ENCODE measurements around the gene SULT1B1.
A peak's percentile ranks its signal among the peaks of the same experiment; 100 is the strongest.
"Not testable (repeated sequence)": the region's sequence is repeated elsewhere in the genome, so short reads cannot be mapped to it uniquely, and the experiment has no call there.

SULT1B1 gene

GRCh38 chr4:69760455-69760854, at the start of gene SULT1B1:
SULT1B1 (minus strand) TSS chr4:69760620; CDS start chr4:69755217, 5,403 bp downstream.
- DNase-seq (ENCODE audit: low read depth in 1 of 2, low spot score in 1 of 2): peak in 1 of 2 donors; percentile 30

- DNase-seq (ENCODE audit: low read depth in 1 of 2, low spot score in 1 of 2): no peak
These were observed 40.2 kb upstream of the SULT1B1 start for GRCh38 chr4:69800599-69800998.

- DNase-seq (ENCODE audit: low read depth in 1 of 2, low spot score in 1 of 2): no peak
These were observed 38.9 kb upstream of the SULT1B1 start for GRCh38 chr4:69799337-69799736.

GRCh38 chr4:69793732-69794131, 33.3 kb upstream of the SULT1B1 start:
- DNase-seq (ENCODE audit: low read depth in 1 of 2, low spot score in 1 of 2): no peak

GRCh38 chr4:69787879-69788278, 27.5 kb upstream of the SULT1B1 start:
- no peak for DNase-seq (ENCODE audit: low read depth in 1 of 2, low spot score in 1 of 2)

- no peak for DNase-seq (ENCODE audit: low read depth in 1 of 2, low spot score in 1 of 2)
These were observed 26.1 kb upstream of the SULT1B1 start for GRCh38 chr4:69786547-69786946.

GRCh38 chr4:69785211-69785831, 24.9 kb upstream of the SULT1B1 start:
- DNase-seq (ENCODE audit: low read depth in 1 of 2, low spot score in 1 of 2): no peak

GRCh38 chr4:69782651-69783310, 22.4 kb upstream of the SULT1B1 start:
- DNase-seq (ENCODE audit: low read depth in 1 of 2, low spot score in 1 of 2): no peak

GRCh38 chr4:69781458-69782418, 21.3 kb upstream of the SULT1B1 start:
- DNase-seq (ENCODE audit: low read depth in 1 of 2, low spot score in 1 of 2): no peak

GRCh38 chr4:69780141-69780540, 19.7 kb upstream of the SULT1B1 start:
- DNase-seq (ENCODE audit: low read depth in 1 of 2, low spot score in 1 of 2): no peak

GRCh38 chr4:69776696-69777095, 16.3 kb upstream of the SULT1B1 start:
- DNase-seq (ENCODE audit: low read depth in 1 of 2, low spot score in 1 of 2): no peak

GRCh38 chr4:69775321-69775867, 15.0 kb upstream of the SULT1B1 start:
- DNase-seq (ENCODE audit: low read depth in 1 of 2, low spot score in 1 of 2): no peak

GRCh38 chr4:69773484-69773883, 13.1 kb upstream of the SULT1B1 start:
- no peak for DNase-seq (ENCODE audit: low read depth in 1 of 2, low spot score in 1 of 2)

- not testable (repeated sequence) for DNase-seq (ENCODE audit: low read depth in 1 of 2, low spot score in 1 of 2)
These were observed 8.1 kb upstream of the SULT1B1 start for GRCh38 chr4:69768554-69768953.

- no peak for DNase-seq (ENCODE audit: low read depth in 1 of 2, low spot score in 1 of 2)
These were observed 5.3 kb upstream of the SULT1B1 start for GRCh38 chr4:69765751-69766150.

- no peak for DNase-seq (ENCODE audit: low read depth in 1 of 2, low spot score in 1 of 2)
These were observed 3.9 kb upstream of the SULT1B1 start for GRCh38 chr4:69764311-69764710.

- no peak for DNase-seq (ENCODE audit: low read depth in 1 of 2, low spot score in 1 of 2)
These were observed 2.8 kb upstream of the SULT1B1 start for GRCh38 chr4:69763233-69763632.

GRCh38 chr4:69759189-69759604, 1.2 kb downstream of the SULT1B1 start:
- DNase-seq (ENCODE audit: low read depth in 1 of 2, low spot score in 1 of 2): no peak

- no peak for DNase-seq (ENCODE audit: low read depth in 1 of 2, low spot score in 1 of 2)
These were observed 3.0 kb downstream of the SULT1B1 start for GRCh38 chr4:69757464-69757863.

- no peak for DNase-seq (ENCODE audit: low read depth in 1 of 2, low spot score in 1 of 2)
These were observed 5.4 kb downstream of the SULT1B1 start for GRCh38 chr4:69754926-69755580.

- no peak for DNase-seq (ENCODE audit: low read depth in 1 of 2, low spot score in 1 of 2)
These were observed 6.7 kb downstream of the SULT1B1 start for GRCh38 chr4:69753686-69754085.
